ENCODE data around the gene COL5A1.

- TF ChIP-seq POLR2A (IDR thresholded peaks at IDR 0.05) (no peak), CTCF (IDR thresholded peaks at IDR 0.05) (no peak)
These were observed 143.9 kb downstream of the COL5A1 start for GRCh38 chr9:134785325-134786108.

All from esophagus squamous epithelium (tissue), 4 donors.